ENCODE results near the gene FCN1. TPM values are rescaled to one million over a fixed set of nuclear protein-coding genes. Genes with fewer than 3 reads are reported as not detected.

Gene FCN1
- total RNA-seq, 3 donors from 2014 or later: 0.44 to 5.1 (median 2.9) TPM

DNA sequence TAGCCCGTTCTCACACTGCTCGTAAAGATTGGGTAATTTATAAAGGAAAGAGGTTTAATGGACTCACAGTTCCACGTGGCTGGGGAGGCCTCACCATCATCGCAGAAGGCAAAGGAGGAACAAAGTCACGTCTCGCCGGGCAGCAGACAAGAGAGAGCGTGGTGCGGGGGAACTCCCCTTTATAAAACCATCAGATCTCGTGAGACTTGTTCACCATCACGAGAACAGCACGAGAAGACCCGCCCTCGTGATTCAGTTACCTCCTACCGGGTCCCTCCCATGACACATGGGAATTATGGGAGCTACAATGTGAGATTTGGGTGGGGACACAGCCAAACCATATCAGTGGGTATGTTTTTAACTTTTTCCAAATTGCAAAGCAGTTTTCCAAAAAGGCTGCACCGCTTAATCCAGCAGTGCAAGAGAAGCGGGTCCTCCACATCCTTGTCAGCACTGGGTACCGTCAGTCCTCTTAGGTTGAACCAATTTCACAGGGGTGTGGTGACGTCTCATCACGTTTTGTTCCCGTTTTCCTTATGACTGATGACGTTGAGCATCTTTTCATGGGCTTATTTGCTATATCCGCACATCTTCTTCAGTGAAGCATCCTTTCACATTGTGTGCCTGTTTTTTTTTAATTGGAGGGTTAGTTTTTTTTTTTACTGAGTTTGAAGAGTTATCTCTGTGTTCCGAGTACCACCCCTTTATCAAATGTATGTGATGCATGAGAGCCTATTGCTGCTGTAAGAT lies 45.1 kb downstream of the FCN1 start:
- TF ChIP-seq, protein P1, sequence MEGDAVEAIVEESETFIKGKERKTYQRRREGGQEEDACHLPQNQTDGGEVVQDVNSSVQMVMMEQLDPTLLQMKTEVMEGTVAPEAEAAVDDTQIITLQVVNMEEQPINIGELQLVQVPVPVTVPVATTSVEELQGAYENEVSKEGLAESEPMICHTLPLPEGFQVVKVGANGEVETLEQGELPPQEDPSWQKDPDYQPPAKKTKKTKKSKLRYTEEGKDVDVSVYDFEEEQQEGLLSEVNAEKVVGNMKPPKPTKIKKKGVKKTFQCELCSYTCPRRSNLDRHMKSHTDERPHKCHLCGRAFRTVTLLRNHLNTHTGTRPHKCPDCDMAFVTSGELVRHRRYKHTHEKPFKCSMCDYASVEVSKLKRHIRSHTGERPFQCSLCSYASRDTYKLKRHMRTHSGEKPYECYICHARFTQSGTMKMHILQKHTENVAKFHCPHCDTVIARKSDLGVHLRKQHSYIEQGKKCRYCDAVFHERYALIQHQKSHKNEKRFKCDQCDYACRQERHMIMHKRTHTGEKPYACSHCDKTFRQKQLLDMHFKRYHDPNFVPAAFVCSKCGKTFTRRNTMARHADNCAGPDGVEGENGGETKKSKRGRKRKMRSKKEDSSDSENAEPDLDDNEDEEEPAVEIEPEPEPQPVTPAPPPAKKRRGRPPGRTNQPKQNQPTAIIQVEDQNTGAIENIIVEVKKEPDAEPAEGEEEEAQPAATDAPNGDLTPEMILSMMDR (IDR thresholded peaks at IDR 0.05): no peak
- TF ChIP-seq POLR2AphosphoS5 (IDR thresholded peaks at IDR 0.05) (no peak), POLR2A (IDR thresholded peaks at IDR 0.05) (no peak)
- intact Hi-C loops (cut with DNase I; ENCODE audit: low total_unique reads): no loop called here
- Histone ChIP-seq H3K27me3 (no peaks in the 10 kb centered on the region), H3K9me3 (no peaks in the 10 kb centered on the region), H3K27ac (no peak overlapping the region), H3K4me1 (no peaks in the 10 kb centered on the region), H3K4me3 (no peak overlapping the region), H3K36me3 (no peaks in the 10 kb centered on the region)
- DNase-seq (ENCODE audit: low spot score in 2 of 2): no peak

DNA sequence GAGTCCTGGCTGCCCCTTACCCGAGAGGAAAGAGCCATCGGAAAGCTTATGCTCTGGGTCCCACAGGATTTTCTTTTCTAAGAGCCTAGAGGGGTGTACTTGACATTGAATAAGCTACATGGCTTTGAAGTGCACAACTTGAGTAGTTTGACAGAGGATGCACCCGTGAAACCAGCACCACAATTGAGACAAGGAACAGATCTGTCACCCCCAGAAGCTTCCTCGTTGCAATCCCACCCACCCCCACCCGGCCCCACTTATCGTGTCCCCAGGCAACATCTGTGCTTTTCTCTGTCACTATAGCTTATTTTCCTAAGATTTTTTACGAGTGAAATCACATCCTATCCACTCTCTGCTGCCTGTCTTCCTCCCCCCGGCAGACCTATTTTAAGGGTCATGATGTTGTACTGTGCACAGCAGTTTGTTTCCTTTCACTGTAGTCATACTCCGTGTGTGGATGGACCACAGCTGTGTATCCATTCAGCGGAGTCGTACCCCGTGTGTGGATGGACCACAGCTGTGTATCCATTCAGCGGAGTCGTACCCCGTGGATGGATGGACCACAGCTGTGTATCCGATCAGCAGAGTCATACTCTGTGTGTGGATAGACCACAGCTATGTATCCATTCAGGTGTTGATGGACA lies 45.9 kb downstream of the FCN1 start:
- no peak for DNase-seq (ENCODE audit: low spot score in 2 of 2)
- no peaks in the 10 kb centered on the region for H3K36me3 ChIP-seq
- no peaks in the 10 kb centered on the region for H3K9me3 ChIP-seq
- no peaks in the 10 kb centered on the region for H3K27me3 ChIP-seq
- H3K27ac ChIP-seq: no peak overlapping the region
- no peak overlapping the region for H3K4me3 ChIP-seq
- intact Hi-C loops (cut with DNase I; ENCODE audit: low total_unique reads): no loop called here
- TF ChIP-seq, protein P1 (IDR thresholded peaks at IDR 0.05): no peak
- no peaks in the 10 kb centered on the region for H3K4me1 ChIP-seq

GRCh38 chr9:134870746-134871662 lies 46.7 kb downstream of the FCN1 start:
- Histone ChIP-seq H3K27ac (no peak overlapping the region), H3K27me3 (no peaks in the 10 kb centered on the region), H3K4me3 (no peak overlapping the region), H3K4me1 (no peaks in the 10 kb centered on the region), H3K9me3 (no peaks in the 10 kb centered on the region), H3K36me3 (no peaks in the 10 kb centered on the region)
- DNase-seq (ENCODE audit: low spot score in 2 of 2): no peak
- TF ChIP-seq POLR2AphosphoS5 (IDR thresholded peaks at IDR 0.05) (no peak), POLR2A (IDR thresholded peaks at IDR 0.05) (no peak)
- TF ChIP-seq, protein P1 (IDR thresholded peaks at IDR 0.05): no peak
- intact Hi-C loops (cut with DNase I; ENCODE audit: low total_unique reads): no loop called here

- intact Hi-C loops (cut with DNase I; ENCODE audit: low total_unique reads): no loop called here
- no peak overlapping the region for H3K4me3 ChIP-seq
These were observed 47.4 kb downstream of the FCN1 start for GRCh38 chr9:134870301-134870694.

More at GRCh38 chr9:134870301-134870694, 47.4 kb downstream of the FCN1 start:
- TF ChIP-seq, protein P1 (IDR thresholded peaks at IDR 0.05): no peak
- no peak for TF ChIP-seq POLR2AphosphoS5 (IDR thresholded peaks at IDR 0.05)
- no peak for TF ChIP-seq POLR2A (IDR thresholded peaks at IDR 0.05)
- no peaks in the 10 kb centered on the region for H3K9me3 ChIP-seq
- no peak for DNase-seq (ENCODE audit: low spot score in 2 of 2)
- H3K27ac ChIP-seq: no peak overlapping the region
- no peaks in the 10 kb centered on the region for H3K4me1 ChIP-seq
- no peaks in the 10 kb centered on the region for H3K36me3 ChIP-seq
- no peaks in the 10 kb centered on the region for H3K27me3 ChIP-seq

All from breast epithelium (tissue), 4 donors.